ENCODE data around the gene CREM.

Gene CREM

DNA sequence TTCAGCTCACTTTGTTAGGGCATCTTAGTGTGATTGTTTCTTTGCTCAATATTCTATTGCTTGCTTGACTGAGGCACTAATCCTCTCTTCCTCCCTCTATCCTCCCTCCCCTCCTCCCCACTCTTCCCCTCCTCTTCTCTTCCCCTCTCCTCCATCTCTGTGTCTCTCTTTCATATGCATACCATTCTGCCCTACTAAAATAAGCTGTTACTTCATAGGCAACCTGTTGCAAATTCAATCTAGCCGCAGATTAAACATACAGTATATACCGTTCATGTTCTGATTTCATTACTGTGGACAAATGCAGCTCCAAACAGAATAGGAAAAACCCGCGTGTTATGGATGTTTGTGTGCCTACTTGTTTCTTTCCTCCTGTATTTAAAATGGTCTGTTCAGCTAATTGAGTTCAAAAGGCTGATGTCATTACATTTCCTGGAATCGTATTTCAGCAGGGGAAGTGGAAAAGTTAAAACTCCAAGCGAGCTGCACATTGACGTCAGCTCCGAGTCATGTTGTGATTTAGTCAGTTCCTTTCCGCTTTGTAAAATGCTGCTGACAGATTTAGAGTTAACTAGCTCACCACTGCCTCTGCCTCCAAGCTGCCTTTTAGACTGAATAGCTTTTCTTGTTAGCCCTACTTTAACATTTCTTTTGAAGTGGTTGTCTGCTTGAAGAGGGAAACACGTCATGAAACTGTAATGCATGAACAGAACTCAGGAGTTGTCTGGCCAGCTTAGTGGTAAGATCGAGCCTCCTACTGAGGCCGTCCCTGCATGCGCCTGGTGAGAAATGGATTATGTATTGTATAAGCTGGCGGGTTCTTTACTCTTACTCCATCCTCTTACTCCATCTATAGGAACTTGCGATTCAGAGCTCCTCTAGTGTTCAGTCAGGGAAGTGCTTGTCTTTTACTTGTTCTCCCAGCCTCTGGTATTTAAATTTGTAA, 69.0 kb downstream of the CREM start:
- peak overlapping the region; percentile 17 for H3K27ac ChIP-seq (replicated peaks)
- no peaks in the 10 kb centered on the region for H3K27me3 ChIP-seq (ENCODE audit: insufficient read depth, poor library complexity, severe bottlenecking)
- H3K4me3 ChIP-seq (replicated peaks; ENCODE audit: insufficient read depth, low read length) = peak overlapping the region; percentile 16
- TF ChIP-seq, protein P1, sequence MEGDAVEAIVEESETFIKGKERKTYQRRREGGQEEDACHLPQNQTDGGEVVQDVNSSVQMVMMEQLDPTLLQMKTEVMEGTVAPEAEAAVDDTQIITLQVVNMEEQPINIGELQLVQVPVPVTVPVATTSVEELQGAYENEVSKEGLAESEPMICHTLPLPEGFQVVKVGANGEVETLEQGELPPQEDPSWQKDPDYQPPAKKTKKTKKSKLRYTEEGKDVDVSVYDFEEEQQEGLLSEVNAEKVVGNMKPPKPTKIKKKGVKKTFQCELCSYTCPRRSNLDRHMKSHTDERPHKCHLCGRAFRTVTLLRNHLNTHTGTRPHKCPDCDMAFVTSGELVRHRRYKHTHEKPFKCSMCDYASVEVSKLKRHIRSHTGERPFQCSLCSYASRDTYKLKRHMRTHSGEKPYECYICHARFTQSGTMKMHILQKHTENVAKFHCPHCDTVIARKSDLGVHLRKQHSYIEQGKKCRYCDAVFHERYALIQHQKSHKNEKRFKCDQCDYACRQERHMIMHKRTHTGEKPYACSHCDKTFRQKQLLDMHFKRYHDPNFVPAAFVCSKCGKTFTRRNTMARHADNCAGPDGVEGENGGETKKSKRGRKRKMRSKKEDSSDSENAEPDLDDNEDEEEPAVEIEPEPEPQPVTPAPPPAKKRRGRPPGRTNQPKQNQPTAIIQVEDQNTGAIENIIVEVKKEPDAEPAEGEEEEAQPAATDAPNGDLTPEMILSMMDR (IDR thresholded peaks at IDR 0.05; ENCODE audit: insufficient read depth, low read length) = peak; percentile 72
- TF ChIP-seq GABPA (IDR thresholded peaks at IDR 0.05; ENCODE audit: low read depth) = peak; percentile 51; the same call in 1 of the 2 replicates
- 0 out of 2 replicates have a peak, but pooled peaks have one; percentile 47 for TF ChIP-seq SPI1 (IDR thresholded peaks at IDR 0.05; ENCODE audit: borderline replicate concordance, low read depth)
- TF ChIP-seq, protein P2, sequence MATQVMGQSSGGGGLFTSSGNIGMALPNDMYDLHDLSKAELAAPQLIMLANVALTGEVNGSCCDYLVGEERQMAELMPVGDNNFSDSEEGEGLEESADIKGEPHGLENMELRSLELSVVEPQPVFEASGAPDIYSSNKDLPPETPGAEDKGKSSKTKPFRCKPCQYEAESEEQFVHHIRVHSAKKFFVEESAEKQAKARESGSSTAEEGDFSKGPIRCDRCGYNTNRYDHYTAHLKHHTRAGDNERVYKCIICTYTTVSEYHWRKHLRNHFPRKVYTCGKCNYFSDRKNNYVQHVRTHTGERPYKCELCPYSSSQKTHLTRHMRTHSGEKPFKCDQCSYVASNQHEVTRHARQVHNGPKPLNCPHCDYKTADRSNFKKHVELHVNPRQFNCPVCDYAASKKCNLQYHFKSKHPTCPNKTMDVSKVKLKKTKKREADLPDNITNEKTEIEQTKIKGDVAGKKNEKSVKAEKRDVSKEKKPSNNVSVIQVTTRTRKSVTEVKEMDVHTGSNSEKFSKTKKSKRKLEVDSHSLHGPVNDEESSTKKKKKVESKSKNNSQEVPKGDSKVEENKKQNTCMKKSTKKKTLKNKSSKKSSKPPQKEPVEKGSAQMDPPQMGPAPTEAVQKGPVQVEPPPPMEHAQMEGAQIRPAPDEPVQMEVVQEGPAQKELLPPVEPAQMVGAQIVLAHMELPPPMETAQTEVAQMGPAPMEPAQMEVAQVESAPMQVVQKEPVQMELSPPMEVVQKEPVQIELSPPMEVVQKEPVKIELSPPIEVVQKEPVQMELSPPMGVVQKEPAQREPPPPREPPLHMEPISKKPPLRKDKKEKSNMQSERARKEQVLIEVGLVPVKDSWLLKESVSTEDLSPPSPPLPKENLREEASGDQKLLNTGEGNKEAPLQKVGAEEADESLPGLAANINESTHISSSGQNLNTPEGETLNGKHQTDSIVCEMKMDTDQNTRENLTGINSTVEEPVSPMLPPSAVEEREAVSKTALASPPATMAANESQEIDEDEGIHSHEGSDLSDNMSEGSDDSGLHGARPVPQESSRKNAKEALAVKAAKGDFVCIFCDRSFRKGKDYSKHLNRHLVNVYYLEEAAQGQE (IDR thresholded peaks at IDR 0.05; ENCODE audit: insufficient replicate concordance, low read depth) = no peak
- peak; percentile 41 to 64 for DNase-seq (ENCODE audit: low read depth in 1 of 2, low spot score in 1 of 2)

DNA sequence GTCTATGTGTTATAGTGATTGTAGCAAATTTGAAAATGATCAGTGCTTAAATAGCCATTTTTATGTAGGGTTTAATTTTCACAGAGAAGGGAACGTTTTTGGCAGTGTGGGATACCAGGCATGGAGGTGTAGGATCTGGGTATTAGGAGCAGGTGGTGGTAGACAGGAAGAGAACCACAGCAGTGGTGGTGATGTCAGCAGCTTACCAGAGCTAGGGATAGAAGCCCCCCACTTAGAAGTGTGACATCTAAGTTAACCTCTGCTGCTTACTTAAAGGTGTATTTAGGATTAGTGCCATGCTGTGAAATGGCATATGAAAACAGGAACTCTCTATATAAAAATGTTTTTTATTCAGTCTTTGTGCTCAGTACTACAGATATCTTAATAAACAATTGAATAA, 73.8 kb downstream of the CREM start:
- H3K27ac ChIP-seq (replicated peaks) = no peak overlapping the region
- DNase-seq (ENCODE audit: low read depth in 1 of 2, low spot score in 1 of 2) = no peak
- H3K27me3 ChIP-seq (ENCODE audit: insufficient read depth, poor library complexity, severe bottlenecking) = no peaks in the 10 kb centered on the region
- TF ChIP-seq POLR2AphosphoS5 (IDR thresholded peaks at IDR 0.05; ENCODE audit: low read depth) (no peak), SPI1 (IDR thresholded peaks at IDR 0.05; ENCODE audit: borderline replicate concordance, low read depth) (no peak), GABPA (IDR thresholded peaks at IDR 0.05; ENCODE audit: low read depth) (no peak)
- TF ChIP-seq, protein P2 (IDR thresholded peaks at IDR 0.05; ENCODE audit: insufficient replicate concordance, low read depth) = no peak
- no peak overlapping the region for H3K4me3 ChIP-seq (replicated peaks; ENCODE audit: insufficient read depth, low read length)

DNA sequence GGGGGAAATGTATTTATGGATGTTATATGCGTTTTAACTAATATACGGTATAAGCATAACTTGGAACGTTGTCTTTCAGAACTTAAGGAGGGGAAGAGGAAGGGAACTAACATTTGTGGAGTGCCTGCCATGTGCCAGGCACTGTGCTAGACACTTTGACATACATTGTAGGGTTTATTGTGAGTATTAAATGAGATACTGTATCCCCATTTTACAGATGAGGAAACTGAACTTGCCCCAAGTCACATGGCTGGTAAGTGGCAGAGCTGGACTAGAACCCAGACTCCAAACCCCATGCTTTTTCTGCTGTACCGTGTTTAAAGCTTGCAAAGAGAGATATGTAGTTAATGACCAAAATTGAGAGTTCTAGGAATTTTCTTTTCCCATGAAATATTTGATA, 74.6 kb downstream of the CREM start:
- no peak for DNase-seq (ENCODE audit: low read depth in 1 of 2, low spot score in 1 of 2)
- Histone ChIP-seq H3K4me3 (replicated peaks; ENCODE audit: insufficient read depth, low read length) (no peak overlapping the region), H3K27ac (replicated peaks) (no peak overlapping the region), H3K27me3 (ENCODE audit: insufficient read depth, poor library complexity, severe bottlenecking) (no peaks in the 10 kb centered on the region)
- TF ChIP-seq GABPA (IDR thresholded peaks at IDR 0.05; ENCODE audit: low read depth) (no peak), SPI1 (IDR thresholded peaks at IDR 0.05; ENCODE audit: borderline replicate concordance, low read depth) (no peak)
- TF ChIP-seq, protein P2 (IDR thresholded peaks at IDR 0.05; ENCODE audit: insufficient replicate concordance, low read depth) = no peak

DNA sequence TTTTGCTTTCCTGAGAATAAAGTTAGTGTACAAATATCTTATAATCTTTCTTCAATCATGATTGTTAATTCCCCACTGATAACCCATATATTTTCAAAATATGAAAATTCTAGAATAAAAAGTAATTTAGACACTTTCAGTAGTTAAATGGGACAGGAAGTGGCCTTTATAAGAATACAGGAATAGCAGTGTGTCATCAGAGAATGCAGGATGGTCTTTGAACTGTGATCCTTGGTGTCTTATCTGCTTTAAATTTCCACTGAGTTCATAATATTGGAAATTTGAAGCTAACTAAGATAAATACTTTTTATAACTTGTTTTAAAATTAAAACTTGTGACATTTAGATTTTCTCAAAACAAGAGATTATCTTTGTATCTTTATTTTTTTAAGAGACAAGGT, 75.4 kb downstream of the CREM start:
- TF ChIP-seq GABPA (IDR thresholded peaks at IDR 0.05; ENCODE audit: low read depth) (no peak), SPI1 (IDR thresholded peaks at IDR 0.05; ENCODE audit: borderline replicate concordance, low read depth) (no peak), POLR2AphosphoS5 (IDR thresholded peaks at IDR 0.05; ENCODE audit: low read depth) (no peak)
- TF ChIP-seq, protein P1 (IDR thresholded peaks at IDR 0.05; ENCODE audit: insufficient read depth, low read length) = no peak
- TF ChIP-seq, protein P2 (IDR thresholded peaks at IDR 0.05; ENCODE audit: insufficient replicate concordance, low read depth) = no peak
- Histone ChIP-seq H3K4me3 (replicated peaks; ENCODE audit: insufficient read depth, low read length) (no peak overlapping the region), H3K27ac (replicated peaks) (no peak overlapping the region), H3K27me3 (ENCODE audit: insufficient read depth, poor library complexity, severe bottlenecking) (no peaks in the 10 kb centered on the region)
- no peak for DNase-seq (ENCODE audit: low read depth in 1 of 2, low spot score in 1 of 2)
